Smooth muscle cell (in vitro differentiated cells): ENCODE measurements around the gene UFSP1. TPM values are rescaled to one million over a fixed set of nuclear protein-coding genes. Genes with fewer than 3 reads are reported as not detected.
"Not testable (repeated sequence)": the region's sequence is repeated elsewhere in the genome, so short reads cannot be mapped to it uniquely, and the experiment has no call there.

Source experiments
- DNase-seq: peaks from one replicate; lab custom pipeline; 2025; ENCODE audit not compliant: unreplicated experiment; lab: John Stamatoyannopoulos, UW
- H2AFZ ChIP-seq: fragments of 200-600 bp; sonication (generic); 2 replicates; pipeline ENCODE4 v1.6.0; 2016; ENCODE audit warnings: antibody characterized with exemption, low read depth, mild to moderate bottlenecking
- H3F3A ChIP-seq: fragments of 200-600 bp; sonication (generic); 2 replicates; pipeline ENCODE4 v1.6.0; 2017; ENCODE audit warnings: antibody characterized with exemption, low read depth
- H3K27ac ChIP-seq: fragments of 200-600 bp; sonication (generic); 2 replicates; pipeline ENCODE4 v1.5.1; 2016; ENCODE audit warnings: low read depth, mild to moderate bottlenecking
- H3K27me3 ChIP-seq: fragments of 200-600 bp; sonication (generic); 2 replicates; pipeline ENCODE4 v1.6.1; 2016; ENCODE audit warnings: low read depth, mild to moderate bottlenecking
- H3K36me3 ChIP-seq: fragments of 200-600 bp; sonication (generic); 2 replicates; pipeline ENCODE4 v1.5.1; 2016; ENCODE audit warnings: low read depth
- H3K4me1 ChIP-seq: fragments of 200-600 bp; sonication (generic); 2 replicates; pipeline ENCODE4 v1.5.1; 2016; ENCODE audit warnings: low read depth
- H3K4me2 ChIP-seq: fragments of 200-600 bp; sonication (generic); 2 replicates; pipeline ENCODE4 v1.6.0; 2016; ENCODE audit warnings: mild to moderate bottlenecking
- H3K4me3 ChIP-seq: fragments of 200-600 bp; sonication (generic); 2 replicates; pipeline ENCODE4 v1.5.1; 2016; ENCODE audit warnings: mild to moderate bottlenecking
- H3K79me2 ChIP-seq: fragments of 200-600 bp; sonication (generic); 2 replicates; pipeline ENCODE4 v1.6.0; 2016; ENCODE audit warnings: low read depth, mild to moderate bottlenecking
- H3K9ac ChIP-seq: fragments of 200-600 bp; sonication (generic); 2 replicates; pipeline ENCODE4 v1.6.0; 2016; ENCODE audit warnings: low read depth
- H3K9me3 ChIP-seq: fragments of 200-600 bp; sonication (generic); replicated peaks from 2 replicates; pipeline ENCODE4 v1.5.1; 2016; ENCODE audit warnings: low read depth
- H4K20me1 ChIP-seq: fragments of 200-600 bp; sonication (generic); 2 replicates; pipeline ENCODE4 v1.6.0; 2016; ENCODE audit warnings: low read depth
- CTCF ChIP-seq: fragments of 200-600 bp; sonication (generic); IDR thresholded peaks from 2 replicates; pipeline ENCODE4 v1.5.1; 2017; ENCODE audit warnings: borderline replicate concordance, mild to moderate bottlenecking, antibody characterized with exemption; ENCODE audit not compliant: insufficient read depth, poor library complexity, severe bottlenecking
- WGBS: methylation state at CpG from one replicate; pipeline ENCODE4 v1.1.7; 2016; ENCODE audit warnings: low lambda C conversion rate; 5-methylcytosine and 5-hydroxymethylcytosine counted together
- polyA plus RNA-seq: library from polyadenylated mRNA; unstranded; fragments of >200 nt; fragmentation: Nextera tagmentation; extraction: Ambion mirVana; gene quantifications from 2 replicates; pipeline ENCODE4 v1.2.1, GENCODE V29; 2016
- total RNA-seq: library from RNA; depleted of rRNA; stranded (reverse); fragments of >200 nt; gene quantifications from 2 replicates; pipeline ENCODE4 v1.2.3, GENCODE V29; 2014

UFSP1 gene
- total and polyA plus RNA-seq, 2 experiments from 2014 or later = 1.2 to 2.6 TPM

- H3F3A ChIP-seq = no peaks in the 10 kb centered on the region
- TF ChIP-seq CTCF = no peak
- 92% methylated on average over 15 of the region's 15 CpGs for WGBS
- no peaks in the 10 kb centered on the region for H3K79me2 ChIP-seq
- H3K9me3 ChIP-seq = no peaks in the 10 kb centered on the region
- no peak overlapping the region for H3K27ac ChIP-seq
- no peak overlapping the region for H2AFZ ChIP-seq
- no peaks in the 10 kb centered on the region for H3K4me1 ChIP-seq
- no peak overlapping the region for H3K4me3 ChIP-seq
- H3K36me3 ChIP-seq = no peaks in the 10 kb centered on the region
- no peaks in the 10 kb centered on the region for H4K20me1 ChIP-seq
- no peak for DNase-seq
- no peak overlapping the region for H3K4me2 ChIP-seq
- no peaks in the 10 kb centered on the region for H3K27me3 ChIP-seq
- no peak overlapping the region for H3K9ac ChIP-seq
Observed at GRCh38 chr7:100859856-100860255, 29.7 kb downstream of the UFSP1 start.

- 59% methylated on average over 16 of the region's 16 CpGs for WGBS
- Histone ChIP-seq H2AFZ (no peak overlapping the region), H3K9me3 (no peaks in the 10 kb centered on the region), H3F3A (no peaks in the 10 kb centered on the region), H3K4me1 (no peaks in the 10 kb centered on the region), H3K4me2 (no peak overlapping the region), H3K79me2 (peaks cover 7% of the 10 kb centered on the region), H3K27ac (no peak overlapping the region), H3K9ac (no peak overlapping the region), H3K36me3 (no peaks in the 10 kb centered on the region), H3K27me3 (no peaks in the 10 kb centered on the region), H4K20me1 (no peaks in the 10 kb centered on the region), H3K4me3 (no peak overlapping the region)
- no peak for DNase-seq
- no peak for TF ChIP-seq CTCF
Observed at GRCh38 chr7:100856871-100857282, 32.6 kb downstream of the UFSP1 start.

GRCh38 chr7:100855515-100855914 is 34.0 kb downstream of the UFSP1 start:
- no peaks in the 10 kb centered on the region for H4K20me1 ChIP-seq
- H3K4me2 ChIP-seq = no peak overlapping the region
- peaks cover 7% of the 10 kb centered on the region for H3K79me2 ChIP-seq
- TF ChIP-seq CTCF = no peak
- no peak overlapping the region for H3K27ac ChIP-seq
- no peak for DNase-seq
- H3K9ac ChIP-seq = no peak overlapping the region
- H3K4me1 ChIP-seq = no peaks in the 10 kb centered on the region
- no peaks in the 10 kb centered on the region for H3K9me3 ChIP-seq
- H3K36me3 ChIP-seq = no peaks in the 10 kb centered on the region
- H2AFZ ChIP-seq = no peak overlapping the region
- 94% methylated on average over 10 of the region's 10 CpGs for WGBS
- H3F3A ChIP-seq = no peaks in the 10 kb centered on the region
- H3K27me3 ChIP-seq = no peaks in the 10 kb centered on the region
- H3K4me3 ChIP-seq = no peak overlapping the region

GRCh38 chr7:100854899-100855298 is 34.6 kb downstream of the UFSP1 start:
- H3F3A ChIP-seq, H3K9ac ChIP-seq, H3K27me3 ChIP-seq, H2AFZ ChIP-seq, DNase-seq, H3K27ac ChIP-seq, H4K20me1 ChIP-seq, H3K4me3 ChIP-seq, H3K4me1 ChIP-seq, H3K36me3 ChIP-seq, H3K9me3 ChIP-seq, H3K79me2 ChIP-seq, H3K4me2 ChIP-seq: not testable (repeated sequence)
- WGBS = 98% methylated on average over 9 of the region's 9 CpGs
